ENCODE data around the gene TRAF4.

Gene TRAF4

DNA sequence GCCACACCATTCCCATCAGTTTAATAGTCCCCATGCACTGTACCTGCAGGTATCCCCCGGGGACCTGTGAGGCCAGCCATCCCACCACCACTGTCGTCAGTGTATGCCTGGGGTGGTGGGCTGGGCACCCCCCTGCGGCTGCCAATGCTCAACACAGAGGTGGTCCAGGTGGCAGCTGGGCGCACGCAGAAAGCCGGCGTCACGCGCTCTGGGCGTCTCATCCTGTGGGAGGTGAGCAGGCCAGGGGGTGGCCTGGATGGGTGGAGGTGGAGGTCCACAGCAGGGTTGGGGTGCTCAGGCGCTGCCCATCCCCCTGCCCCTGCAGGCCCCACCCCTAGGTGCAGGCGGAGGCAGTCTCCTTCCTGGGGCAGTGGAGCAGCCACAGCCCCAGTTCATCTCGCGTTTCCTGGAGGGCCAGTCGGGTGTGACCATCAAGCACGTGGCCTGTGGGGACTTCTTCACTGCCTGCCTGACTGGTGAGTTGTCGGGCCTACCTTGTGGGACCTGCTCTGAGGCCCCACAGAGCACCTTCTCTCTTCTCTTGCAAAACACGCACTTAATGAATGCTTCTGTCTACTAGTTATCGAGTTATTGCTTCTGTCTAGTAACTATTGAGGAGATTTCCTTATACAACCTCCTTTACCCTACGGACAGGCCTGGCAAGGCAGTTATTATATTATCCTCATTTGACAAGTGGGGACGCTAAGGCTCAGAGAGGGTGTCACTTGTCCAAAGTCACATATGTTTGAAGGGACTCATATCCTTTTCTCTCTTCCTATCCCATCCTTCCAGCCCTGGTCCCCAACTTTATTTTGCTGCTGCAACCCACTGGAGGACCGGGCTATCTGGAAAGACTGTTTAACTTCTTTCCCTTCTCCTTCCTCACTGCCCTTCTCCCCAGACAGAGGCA is 5.8 kb upstream of the TRAF4 start:
- TF ChIP-seq POLR2AphosphoS5 (IDR thresholded peaks at IDR 0.05; ENCODE audit: low read depth, low read length) (no peak), FOXP2 (optimal IDR thresholded peaks at IDR 0.05; ENCODE audit: borderline replicate concordance, extremely low read depth, extremely low read length, insufficient read depth) (no peak), REST (IDR thresholded peaks at IDR 0.05; ENCODE audit: insufficient read depth in 1 of 2, low read depth in 2 of 2, low read length in 2 of 2) (no peak), SIN3A (IDR thresholded peaks at IDR 0.05; ENCODE audit: borderline replicate concordance, insufficient read depth, low read length) (no peak), TAF1 (IDR thresholded peaks at IDR 0.05; ENCODE audit: borderline replicate concordance, insufficient read depth, low read length) (no peak)

DNA sequence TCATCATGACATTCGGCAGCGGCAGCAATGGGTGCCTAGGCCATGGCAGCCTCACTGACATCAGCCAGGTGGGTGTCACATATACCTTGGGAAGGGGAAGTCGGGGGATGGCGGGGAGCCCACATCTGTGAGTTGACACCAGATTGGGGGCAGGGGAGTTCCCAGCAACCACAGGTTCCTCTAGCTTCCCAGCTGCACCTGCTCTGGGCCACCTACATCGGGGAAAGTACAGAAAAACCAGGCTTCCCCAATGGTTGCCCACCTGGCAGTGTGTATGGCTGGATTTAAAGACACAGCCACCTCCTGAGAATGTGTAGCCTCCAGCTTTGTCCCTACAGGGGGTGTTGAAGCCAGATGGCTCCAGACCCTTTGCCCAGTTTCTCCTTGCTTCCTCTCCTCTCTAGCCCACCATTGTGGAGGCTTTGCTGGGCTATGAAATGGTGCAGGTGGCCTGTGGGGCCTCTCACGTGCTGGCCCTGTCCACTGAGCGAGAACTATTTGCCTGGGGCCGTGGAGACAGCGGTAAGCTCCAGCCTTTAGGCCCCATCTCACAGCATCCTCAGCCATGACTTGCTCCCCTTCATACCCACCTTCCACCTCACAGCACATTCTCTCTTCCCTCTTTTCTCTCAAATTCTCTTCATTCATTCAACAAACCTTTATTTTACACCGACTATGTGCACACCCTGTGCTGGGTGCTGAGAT is 5.0 kb upstream of the TRAF4 start:
- TF ChIP-seq REST (IDR thresholded peaks at IDR 0.05; ENCODE audit: insufficient read depth in 1 of 2, low read depth in 2 of 2, low read length in 2 of 2) (no peak), TAF1 (IDR thresholded peaks at IDR 0.05; ENCODE audit: borderline replicate concordance, insufficient read depth, low read length) (no peak), POLR2AphosphoS5 (IDR thresholded peaks at IDR 0.05; ENCODE audit: low read depth, low read length) (no peak), SIN3A (IDR thresholded peaks at IDR 0.05; ENCODE audit: borderline replicate concordance, insufficient read depth, low read length) (no peak), FOXP2 (optimal IDR thresholded peaks at IDR 0.05; ENCODE audit: borderline replicate concordance, extremely low read depth, extremely low read length, insufficient read depth) (no peak)

DNA sequence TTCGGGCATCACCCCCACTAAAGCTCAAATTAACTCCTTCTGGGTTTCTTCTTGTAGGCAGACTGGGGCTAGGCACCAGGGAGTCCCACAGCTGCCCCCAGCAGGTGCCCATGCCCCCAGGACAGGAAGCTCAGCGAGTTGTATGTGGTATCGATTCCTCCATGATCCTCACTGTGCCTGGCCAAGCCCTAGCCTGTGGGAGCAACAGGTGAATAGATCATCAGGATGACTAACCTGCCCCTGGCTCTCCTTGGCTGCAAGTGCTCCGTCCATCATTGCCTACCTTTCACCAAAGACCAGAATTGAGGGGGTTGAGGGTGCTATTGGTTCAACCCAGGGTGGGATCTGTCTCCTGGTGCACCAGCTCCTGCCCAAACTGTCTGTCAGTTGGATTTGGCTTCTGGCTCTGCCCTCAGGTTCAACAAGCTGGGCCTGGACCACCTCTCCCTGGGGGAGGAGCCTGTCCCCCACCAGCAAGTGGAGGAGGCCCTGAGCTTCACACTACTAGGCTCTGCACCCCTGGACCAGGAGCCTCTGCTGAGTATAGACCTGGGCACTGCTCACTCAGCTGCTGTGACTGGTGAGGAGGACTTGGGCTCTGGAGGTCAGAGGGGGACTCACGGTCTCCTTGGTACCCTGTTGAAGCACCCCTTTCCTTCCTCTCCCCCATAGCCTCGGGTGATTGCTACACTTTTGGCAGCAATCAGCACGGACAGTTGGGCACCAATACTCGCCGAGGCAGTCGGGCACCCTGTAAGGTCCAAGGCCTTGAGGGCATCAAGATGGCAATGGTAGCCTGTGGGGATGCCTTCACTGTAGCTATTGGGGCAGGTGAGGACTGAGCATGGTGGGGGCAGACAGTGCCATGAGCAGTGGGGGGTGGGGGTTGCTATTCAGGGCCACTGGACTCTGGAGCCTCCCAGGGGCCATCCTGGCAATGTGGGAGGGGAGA is 3.1 kb upstream of the TRAF4 start:
- no peak for TF ChIP-seq REST (IDR thresholded peaks at IDR 0.05; ENCODE audit: insufficient read depth in 1 of 2, low read depth in 2 of 2, low read length in 2 of 2)
- no peak for TF ChIP-seq POLR2AphosphoS5 (IDR thresholded peaks at IDR 0.05; ENCODE audit: low read depth, low read length)
- no peak for TF ChIP-seq TAF1 (IDR thresholded peaks at IDR 0.05; ENCODE audit: borderline replicate concordance, insufficient read depth, low read length)
- no peak for TF ChIP-seq FOXP2 (optimal IDR thresholded peaks at IDR 0.05; ENCODE audit: borderline replicate concordance, extremely low read depth, extremely low read length, insufficient read depth)
- no peak for TF ChIP-seq SIN3A (IDR thresholded peaks at IDR 0.05; ENCODE audit: borderline replicate concordance, insufficient read depth, low read length)

DNA sequence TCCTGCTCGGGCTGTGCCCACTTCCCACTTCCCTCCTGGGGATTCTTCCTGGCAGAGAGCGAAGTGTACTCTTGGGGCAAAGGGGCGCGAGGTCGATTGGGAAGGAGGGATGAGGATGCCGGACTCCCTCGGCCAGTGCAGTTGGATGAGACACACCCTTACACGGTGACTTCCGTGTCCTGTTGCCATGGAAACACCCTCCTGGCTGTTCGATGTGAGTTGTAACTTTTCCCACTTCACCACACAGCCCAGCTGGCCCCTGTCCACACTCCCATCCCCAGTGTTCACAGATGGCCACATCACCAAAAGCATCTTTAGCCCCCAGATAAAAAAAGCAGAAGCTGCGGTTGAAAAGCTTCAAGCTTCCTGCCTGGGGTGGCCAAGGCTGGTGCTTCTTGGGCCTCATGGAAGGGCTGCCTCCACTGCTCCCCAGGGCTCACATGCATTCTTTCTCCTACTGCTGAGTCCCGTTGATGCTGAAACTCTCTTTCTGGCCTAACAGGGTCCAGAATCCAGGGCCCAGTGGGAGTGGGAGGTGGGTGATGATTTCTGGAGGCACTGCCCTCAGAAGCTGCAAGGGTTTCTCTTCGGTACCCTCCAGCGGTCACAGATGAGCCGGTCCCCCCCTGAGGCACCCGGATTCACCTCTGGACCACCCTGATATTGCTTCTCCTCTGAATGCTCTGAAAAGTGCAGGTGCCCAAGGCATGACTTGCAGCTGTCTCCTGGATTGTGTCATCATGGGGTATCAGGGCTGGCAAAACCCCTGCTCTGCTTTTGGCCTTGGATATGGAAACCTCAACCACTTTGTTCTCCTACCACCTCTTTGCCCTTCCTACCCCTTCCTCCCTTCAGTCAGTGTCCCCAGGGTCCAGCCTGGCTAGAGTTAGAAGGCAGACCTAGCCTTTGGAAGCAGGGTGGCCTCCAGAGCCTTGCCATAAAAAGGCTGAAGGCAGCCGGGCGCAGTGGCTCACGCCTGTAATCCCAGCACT is 2.2 kb upstream of the TRAF4 start:
- TF ChIP-seq POLR2AphosphoS5 (IDR thresholded peaks at IDR 0.05; ENCODE audit: low read depth, low read length) = no peak
- TF ChIP-seq TAF1 (IDR thresholded peaks at IDR 0.05; ENCODE audit: borderline replicate concordance, insufficient read depth, low read length) = no peak
- TF ChIP-seq FOXP2 (optimal IDR thresholded peaks at IDR 0.05; ENCODE audit: borderline replicate concordance, extremely low read depth, extremely low read length, insufficient read depth) = no peak
- TF ChIP-seq SIN3A (IDR thresholded peaks at IDR 0.05; ENCODE audit: borderline replicate concordance, insufficient read depth, low read length) = no peak
- no peak for TF ChIP-seq REST (IDR thresholded peaks at IDR 0.05; ENCODE audit: insufficient read depth in 1 of 2, low read depth in 2 of 2, low read length in 2 of 2)

Measured in PFSK-1 (cell line).